HL-60 (cell line): ENCODE measurements around the gene ANKS1B.

ENCODE experiments used
- DNase-seq, 2 experiments: peaks; one replicate each; pipeline ENCODE4 v3.0.0-alpha.2; 2010 to 2020; ENCODE audit warnings: low read depth in 1 of 2, low spot score in 1 of 2
- H3K27ac ChIP-seq: fragments of 250-450 bp; sonication (Bioruptor Pico); replicated peaks from 2 replicates; pipeline ENCODE4 v1.5.1; 2020; ENCODE audit warnings: mild to moderate bottlenecking, moderate library complexity
- H3K27me3 ChIP-seq: fragments of 250-450 bp; sonication (Bioruptor Pico); 2 replicates; pipeline ENCODE4 v1.5.1; 2021; ENCODE audit warnings: mild to moderate bottlenecking, moderate library complexity; ENCODE audit not compliant: insufficient read depth, poor library complexity, severe bottlenecking
- H3K4me3 ChIP-seq: replicated peaks from 2 replicates; pipeline ENCODE4 v1.5.1; 2011; ENCODE audit warnings: mild to moderate bottlenecking, control low read depth, low read length; ENCODE audit not compliant: insufficient read depth
- GABPA ChIP-seq: IDR thresholded peaks from 2 replicates; pipeline ENCODE4 v1.6.1; 2012; ENCODE audit warnings: low read depth
- POLR2AphosphoS5 ChIP-seq: IDR thresholded peaks from 2 replicates; pipeline ENCODE4 v1.6.1; 2012; ENCODE audit warnings: low read depth
- SPI1 ChIP-seq: IDR thresholded peaks from 2 replicates; pipeline ENCODE4 v1.6.1; 2012; ENCODE audit warnings: low read depth, mild to moderate bottlenecking, borderline replicate concordance
- TF ChIP-seq, protein P1 (sequence below): IDR thresholded peaks from one replicate; pipeline ENCODE4 v1.5.1; 2011; ENCODE audit warnings: low read length, control low read depth, inconsistent platforms; ENCODE audit not compliant: insufficient read depth
- TF ChIP-seq, protein P2 (sequence below): IDR thresholded peaks from 2 replicates; pipeline ENCODE4 v1.6.1; 2012; ENCODE audit warnings: low read depth; ENCODE audit not compliant: insufficient replicate concordance

The ANKS1B gene

DNA sequence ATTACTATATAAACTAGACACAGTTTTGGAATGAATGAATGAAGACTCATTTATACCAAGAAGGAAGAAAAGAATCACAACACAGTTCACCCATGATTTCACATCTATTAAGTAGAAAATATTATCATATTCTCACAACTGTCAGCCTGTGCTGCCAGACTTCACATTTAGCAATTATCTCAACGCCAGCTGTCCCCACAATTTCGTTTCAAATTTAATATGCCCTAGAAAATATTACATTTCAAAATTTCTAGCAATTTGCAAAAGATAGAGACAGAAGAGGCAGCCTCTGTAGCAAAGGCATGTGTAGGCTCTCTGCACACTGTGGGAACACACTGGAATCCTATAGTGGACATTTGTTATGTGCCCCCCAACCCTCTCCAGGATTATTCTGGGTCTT lies 83.6 kb downstream of the ANKS1B start:
- no peak for DNase-seq
- TF ChIP-seq POLR2AphosphoS5 = no peak
- TF ChIP-seq, protein P1, sequence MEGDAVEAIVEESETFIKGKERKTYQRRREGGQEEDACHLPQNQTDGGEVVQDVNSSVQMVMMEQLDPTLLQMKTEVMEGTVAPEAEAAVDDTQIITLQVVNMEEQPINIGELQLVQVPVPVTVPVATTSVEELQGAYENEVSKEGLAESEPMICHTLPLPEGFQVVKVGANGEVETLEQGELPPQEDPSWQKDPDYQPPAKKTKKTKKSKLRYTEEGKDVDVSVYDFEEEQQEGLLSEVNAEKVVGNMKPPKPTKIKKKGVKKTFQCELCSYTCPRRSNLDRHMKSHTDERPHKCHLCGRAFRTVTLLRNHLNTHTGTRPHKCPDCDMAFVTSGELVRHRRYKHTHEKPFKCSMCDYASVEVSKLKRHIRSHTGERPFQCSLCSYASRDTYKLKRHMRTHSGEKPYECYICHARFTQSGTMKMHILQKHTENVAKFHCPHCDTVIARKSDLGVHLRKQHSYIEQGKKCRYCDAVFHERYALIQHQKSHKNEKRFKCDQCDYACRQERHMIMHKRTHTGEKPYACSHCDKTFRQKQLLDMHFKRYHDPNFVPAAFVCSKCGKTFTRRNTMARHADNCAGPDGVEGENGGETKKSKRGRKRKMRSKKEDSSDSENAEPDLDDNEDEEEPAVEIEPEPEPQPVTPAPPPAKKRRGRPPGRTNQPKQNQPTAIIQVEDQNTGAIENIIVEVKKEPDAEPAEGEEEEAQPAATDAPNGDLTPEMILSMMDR = no peak
- TF ChIP-seq SPI1 = no peak
- TF ChIP-seq GABPA = no peak
- TF ChIP-seq, protein P2, sequence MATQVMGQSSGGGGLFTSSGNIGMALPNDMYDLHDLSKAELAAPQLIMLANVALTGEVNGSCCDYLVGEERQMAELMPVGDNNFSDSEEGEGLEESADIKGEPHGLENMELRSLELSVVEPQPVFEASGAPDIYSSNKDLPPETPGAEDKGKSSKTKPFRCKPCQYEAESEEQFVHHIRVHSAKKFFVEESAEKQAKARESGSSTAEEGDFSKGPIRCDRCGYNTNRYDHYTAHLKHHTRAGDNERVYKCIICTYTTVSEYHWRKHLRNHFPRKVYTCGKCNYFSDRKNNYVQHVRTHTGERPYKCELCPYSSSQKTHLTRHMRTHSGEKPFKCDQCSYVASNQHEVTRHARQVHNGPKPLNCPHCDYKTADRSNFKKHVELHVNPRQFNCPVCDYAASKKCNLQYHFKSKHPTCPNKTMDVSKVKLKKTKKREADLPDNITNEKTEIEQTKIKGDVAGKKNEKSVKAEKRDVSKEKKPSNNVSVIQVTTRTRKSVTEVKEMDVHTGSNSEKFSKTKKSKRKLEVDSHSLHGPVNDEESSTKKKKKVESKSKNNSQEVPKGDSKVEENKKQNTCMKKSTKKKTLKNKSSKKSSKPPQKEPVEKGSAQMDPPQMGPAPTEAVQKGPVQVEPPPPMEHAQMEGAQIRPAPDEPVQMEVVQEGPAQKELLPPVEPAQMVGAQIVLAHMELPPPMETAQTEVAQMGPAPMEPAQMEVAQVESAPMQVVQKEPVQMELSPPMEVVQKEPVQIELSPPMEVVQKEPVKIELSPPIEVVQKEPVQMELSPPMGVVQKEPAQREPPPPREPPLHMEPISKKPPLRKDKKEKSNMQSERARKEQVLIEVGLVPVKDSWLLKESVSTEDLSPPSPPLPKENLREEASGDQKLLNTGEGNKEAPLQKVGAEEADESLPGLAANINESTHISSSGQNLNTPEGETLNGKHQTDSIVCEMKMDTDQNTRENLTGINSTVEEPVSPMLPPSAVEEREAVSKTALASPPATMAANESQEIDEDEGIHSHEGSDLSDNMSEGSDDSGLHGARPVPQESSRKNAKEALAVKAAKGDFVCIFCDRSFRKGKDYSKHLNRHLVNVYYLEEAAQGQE = no peak
- H3K4me3 ChIP-seq = no peak overlapping the region
- H3K27me3 ChIP-seq = no peaks in the 10 kb centered on the region
- H3K27ac ChIP-seq = no peak overlapping the region

DNA sequence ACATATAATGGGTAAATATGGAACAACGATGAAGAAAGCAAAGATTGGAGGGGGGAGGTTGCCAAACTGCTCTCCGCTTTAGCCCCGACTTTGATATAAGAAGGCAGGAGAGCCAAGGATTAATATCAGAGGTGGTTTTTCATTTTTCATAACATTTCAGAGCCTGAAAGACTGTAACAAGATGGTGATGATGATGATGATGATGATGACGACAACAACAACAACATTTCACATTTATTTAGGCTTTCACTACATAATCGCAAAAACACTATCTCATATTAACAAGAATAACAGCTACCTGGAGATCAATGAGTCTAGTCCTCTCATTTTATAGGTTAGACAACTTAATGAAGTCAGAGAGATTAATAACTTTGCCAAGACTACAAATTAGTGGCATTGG lies 86.1 kb downstream of the ANKS1B start:
- H3K27ac ChIP-seq = no peak overlapping the region
- H3K27me3 ChIP-seq = no peaks in the 10 kb centered on the region
- TF ChIP-seq, protein P2 = no peak
- TF ChIP-seq, protein P1 = no peak
- DNase-seq = no peak
- H3K4me3 ChIP-seq = no peak overlapping the region

DNA sequence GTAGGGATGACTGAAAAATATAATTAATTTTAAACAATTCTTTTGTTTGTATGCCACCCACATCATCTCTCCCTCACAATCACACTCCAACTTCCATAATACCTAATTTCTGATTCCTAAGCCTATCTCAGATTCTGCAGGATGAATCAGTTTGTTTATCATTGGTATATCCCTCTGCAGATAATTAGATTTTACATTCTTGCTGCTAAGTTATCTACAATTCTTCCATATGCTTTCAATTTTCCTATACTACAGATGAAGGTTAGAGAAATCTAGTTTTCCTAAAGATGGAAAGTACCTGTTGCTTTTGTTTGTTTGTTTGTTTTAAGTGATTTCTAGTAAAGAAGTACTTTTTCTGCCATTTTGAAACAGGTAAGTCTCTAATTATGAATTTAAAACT lies 105.3 kb downstream of the ANKS1B start:
- TF ChIP-seq POLR2AphosphoS5 (no peak), SPI1 (no peak), GABPA (no peak)
- TF ChIP-seq, protein P2 = no peak
- TF ChIP-seq, protein P1 = no peak
- Histone ChIP-seq H3K27ac (no peak overlapping the region), H3K4me3 (no peak overlapping the region), H3K27me3 (no peaks in the 10 kb centered on the region)
- no peak for DNase-seq
